K562 (cell line): ENCODE measurements around the gene OR9A2. TPM values are rescaled to one million over a fixed set of nuclear protein-coding genes. Genes with fewer than 3 reads are reported as not detected.
A peak's percentile ranks its signal among the peaks of the same experiment; 100 is the strongest.

Source experiments
- ATAC-seq: fragments of 200-7000 bp; cut with Tn5 transposase; 3 replicates; pipeline ENCODE4 v1.9.1; 2020; ENCODE audit warnings: moderate library complexity
- BruUV-seq: library from RNA; stranded (reverse); fragments of 400-500 nt; replicated peaks from 2 replicates; lab custom pipeline; 2021; lab: Mats Ljungman, UMichigan
- CTCF ChIA-PET: fragments of 300-600 bp; formaldehyde crosslinking; extraction: SDS; loops from one replicate; lab custom pipeline; 2021; ENCODE audit warnings: low intra/inter-chr PET ratio; lab: Yijun Ruan, JAX
- POLR2A ChIA-PET: fragments of 300-600, 350-650 bp; sonication (Branson Sonifier 250); formaldehyde crosslinking; extraction: SDS; loops from one replicate; lab custom pipeline; 2021; ENCODE audit warnings: antibody characterized with exemption, inconsistent platforms; lab: Yijun Ruan, JAX
- DNase-seq, 4 experiments: peaks; one replicate each; pipeline versions ENCODE4 v3.0.0 to v3.0.0-alpha.2; 2011 to 2018; ENCODE audit warnings: low spot score in 3 of 4, mixed read lengths in 3 of 4; ENCODE audit errors: extremely low read depth in 1 of 4
- FAIRE-seq: peaks from 2 replicates; lab custom pipeline; 2011; peaks lifted over from hg19 to GRCh38; lab: Jason Lieb, UNC
- H2AFZ ChIP-seq: 2 replicates; pipeline ENCODE4 v1.6.0; 2011; ENCODE audit warnings: low read depth, low read length, control low read depth, inconsistent platforms
- H3K27ac ChIP-seq: fragments of 200-600 bp; 3 replicates; pipeline ENCODE4 v1.8.0; 2011; ENCODE audit warnings: low read depth, mild to moderate bottlenecking, control low read depth, inconsistent platforms, low read length, moderate library complexity, mixed read lengths; ENCODE audit errors: extremely low read depth
- H3K27me3 ChIP-seq, 2 experiments: fragments of 300-600 bp in 1 of 2; 2 replicates in 1 of 2; 3 replicates in 1 of 2; pipeline versions ENCODE4 v1.6.0 to v1.8.0; 2011; ENCODE audit warnings: inconsistent platforms in 2 of 2, low read length in 2 of 2, mild to moderate bottlenecking in 1 of 2, mixed read lengths in 1 of 2, moderate library complexity in 1 of 2; ENCODE audit not compliant: control insufficient read depth in 2 of 2, insufficient read depth in 2 of 2
- H3K36me3 ChIP-seq: fragments of 300-600 bp; 3 replicates; pipeline ENCODE4 v1.8.0; 2011; ENCODE audit warnings: mild to moderate bottlenecking, low read length, inconsistent platforms; ENCODE audit not compliant: control insufficient read depth, insufficient read depth
- H3K4me1 ChIP-seq, 2 experiments: fragments of 200-600 bp in 1 of 2; replicated peaks in 1 of 2; 2 replicates in 1 of 2; 3 replicates in 1 of 2; pipeline versions ENCODE4 v1.5.1 to v1.8.0; 2011; ENCODE audit warnings: inconsistent platforms in 2 of 2, low read length in 2 of 2, mild to moderate bottlenecking in 1 of 2, mixed read lengths in 1 of 2, moderate library complexity in 1 of 2; ENCODE audit not compliant: control insufficient read depth in 2 of 2, insufficient read depth in 2 of 2
- H3K4me2 ChIP-seq: 2 replicates; pipeline ENCODE4 v1.6.1; 2011; ENCODE audit warnings: low read length, control low read depth, inconsistent platforms, mixed read lengths; ENCODE audit not compliant: insufficient read depth
- H3K4me3 ChIP-seq: fragments of 200-600 bp; sonication (generic), shearing (Covaris generic); 2 replicates; pipeline ENCODE4 v1.5.1; 2016; ENCODE audit warnings: control low read depth, inconsistent platforms
- H3K79me2 ChIP-seq: fragments of 200-600 bp; 3 replicates; pipeline ENCODE4 v1.8.0; 2011; ENCODE audit warnings: low read length, inconsistent platforms; ENCODE audit not compliant: control insufficient read depth, insufficient read depth
- H3K9ac ChIP-seq, 2 experiments: 2 replicates each; pipeline versions ENCODE4 v1.6.0 to v1.6.1; 2011; ENCODE audit warnings: low read depth in 2 of 2, low read length in 2 of 2, control low read depth in 1 of 2, inconsistent platforms in 1 of 2, mild to moderate bottlenecking in 1 of 2, mixed read lengths in 1 of 2; ENCODE audit not compliant: insufficient read depth in 1 of 2
- H3K9me1 ChIP-seq: one replicate; pipeline ENCODE4 v1.6.0; 2011; ENCODE audit warnings: inconsistent platforms, mild to moderate bottlenecking, low read length, moderate library complexity; ENCODE audit not compliant: control insufficient read depth, insufficient read depth
- H3K9me3 ChIP-seq: replicated peaks from 2 replicates; pipeline ENCODE4 v1.5.1; 2011; ENCODE audit warnings: low read depth, low read length, inconsistent platforms; ENCODE audit not compliant: control insufficient read depth, insufficient read depth
- H4K20me1 ChIP-seq: replicated peaks from 2 replicates; pipeline ENCODE4 v1.6.1; 2011; ENCODE audit warnings: low read length, inconsistent platforms, mixed read lengths; ENCODE audit not compliant: control insufficient read depth, insufficient read depth
- CBX5 ChIP-seq: IDR thresholded peaks from 2 replicates; pipeline ENCODE4 v1.6.1; 2014; ENCODE audit warnings: low read depth, borderline replicate concordance
- ELF4 ChIP-seq: fragments of 450-650 bp; formaldehyde crosslinking; IDR thresholded peaks from 2 replicates; pipeline ENCODE4 v1.4.0; 2022; ENCODE audit warnings: missing genetic modification characterization
- FOXA3 ChIP-seq, 2 experiments: fragments of 450-650 bp in 1 of 2; sonication (generic) in 1 of 2; formaldehyde crosslinking; IDR thresholded peaks in 1 of 2; conservative IDR thresholded peaks in 1 of 2; 2 replicates each; pipeline versions ENCODE4 v1.4.0 to v1.8.0; 2020 to 2022; ENCODE audit warnings: mild to moderate bottlenecking in 2 of 2, missing genetic modification reagents in 1 of 2
- HNRNPUL1 ChIP-seq: fragments of 200-400 bp; formaldehyde crosslinking; IDR thresholded peaks from 2 replicates; pipeline ENCODE4 v1.6.1; 2017; ENCODE audit warnings: low read length
- IRF2 ChIP-seq: sonication (generic); formaldehyde crosslinking; IDR thresholded peaks from 2 replicates; pipeline ENCODE4 v1.8.1; 2022; ENCODE audit warnings: mild to moderate bottlenecking, missing genetic modification reagents
- SIN3B ChIP-seq: fragments of 450-650 bp; IDR thresholded peaks from 2 replicates; pipeline ENCODE4 v1.6.1; 2017; ENCODE audit warnings: low read depth, mild to moderate bottlenecking, moderate library complexity
- TAF1 ChIP-seq: IDR thresholded peaks from 2 replicates; pipeline ENCODE4 v1.6.1; 2011; ENCODE audit warnings: mild to moderate bottlenecking, low read length, moderate library complexity; ENCODE audit not compliant: insufficient read depth, control insufficient read depth, severe bottlenecking; ENCODE audit errors: extremely low read depth
- USF2 ChIP-seq: sonication (generic); formaldehyde crosslinking; IDR thresholded peaks from 2 replicates; pipeline ENCODE4 v1.5.0; 2020; ENCODE audit warnings: missing genetic modification reagents
- WGBS: fragments of 100-300 bp; shearing (Covaris generic); methylation state at CpG from one replicate; pipeline ENCODE4 v1.1.6; 2016; ENCODE audit warnings: low coverage, mixed read lengths; ENCODE audit not compliant: insufficient coverage; ENCODE audit errors: missing lambda C conversion rate; 5-methylcytosine and 5-hydroxymethylcytosine counted together
- in situ Hi-C: fragments of 300-500 bp; cut with MboI; formaldehyde crosslinking; loops from 4 replicates; pipeline ENCODE4 v1.15.0; 2018; ENCODE audit warnings: inconsistent platforms, mixed read lengths
- intact Hi-C: fragments of 100-400 bp; cut with micrococcal nuclease; formaldehyde crosslinking; loops from 2 replicates; pipeline ENCODE4 v1.14.2; 2022
- polyA plus RNA-seq, 8 experiments: library from polyadenylated mRNA; depleted of rRNA in 4 of 8; stranded (reverse) in 5 of 8; unstranded in 3 of 8; fragments of >200 nt; fragmentation: Nextera tagmentation in 2 of 8; fragmentation: Illumina TruSeq in 1 of 8; extraction: Ambion mirVana in 2 of 8; extraction: Trizol in 1 of 8; gene quantifications; 2 replicates each; pipeline versions ENCODE4 v1.2.1 to v1.2.3, GENCODE V29; 2011 to 2014; ENCODE audit warnings: inconsistent platforms in 1 of 8, missing spikeins in 1 of 8
- total RNA-seq, 7 experiments: library from RNA; depleted of rRNA in 6 of 7; stranded (reverse); fragments of >200 nt in 6 of 7; fragmentation: Illumina TruSeq in 2 of 7; extraction: Trizol in 2 of 7; gene quantifications; 2 replicates each; pipeline versions ENCODE4 v1.2.1 to v1.2.3, GENCODE V29; 2011 to 2021; ENCODE audit warnings: low replicate concordance in 1 of 7
- TF ChIP-seq, protein P1 (sequence below): sonication (generic); formaldehyde crosslinking; IDR thresholded peaks from 2 replicates; pipeline ENCODE4 v1.9.0; 2022; ENCODE audit warnings: mild to moderate bottlenecking, missing genetic modification reagents

The OR9A2 gene
- total and polyA plus RNA-seq, 9 of the 15 experiments (the other 6 are each of a cell fraction or from before 2014, with no cell fraction given), result not detected

DNA sequence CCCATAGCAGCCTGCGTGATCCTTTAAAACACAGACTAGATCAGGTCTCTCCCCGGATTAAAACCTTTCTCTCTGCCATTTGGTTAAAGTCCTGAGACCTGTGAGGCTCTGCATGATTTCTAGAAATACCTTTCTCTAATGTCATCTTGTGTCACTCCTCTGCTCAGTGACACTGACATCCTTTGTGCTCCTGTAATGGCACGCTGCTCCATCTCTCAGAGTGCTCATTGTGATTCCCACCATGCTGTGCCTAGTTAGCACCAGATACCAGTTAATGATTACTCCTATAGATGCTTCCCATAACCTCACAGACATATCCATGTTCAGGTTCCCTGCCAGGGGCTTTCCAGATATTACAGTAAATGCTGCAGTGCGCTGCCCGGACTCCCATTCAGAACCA is 11.7 kb upstream of the OR9A2 start:
- WGBS, result 0% methylated on average over 5 of the region's 5 CpGs
- DNase-seq, result no peak
- H3K36me3 ChIP-seq, result no peaks in the 10 kb centered on the region
- ChIA-PET CTCF (no interaction called here), POLR2A (interaction anchor here (0.6 kb wide), 1 partner anchor 155 kb away, joined by 3 read pairs; no protein-coding TSS in a partner anchor)
- H3K4me3 ChIP-seq, result no peak overlapping the region
- H3K27me3 ChIP-seq, result peaks cover 6 to 8% of the 10 kb centered on the region in 2 experiments; a peak in 4 of 5 replicates
- in situ Hi-C loops, result no loop called here
- no peak; the same call in 2 of the 3 replicates for ATAC-seq
- no peaks in the 10 kb centered on the region for H3K9me3 ChIP-seq
- H3K79me2 ChIP-seq, result no peaks in the 10 kb centered on the region
- H3K27ac ChIP-seq, result no peak overlapping the region
- no peak for FAIRE-seq
- intact Hi-C loops, result no loop called here
- TF ChIP-seq HNRNPUL1 (no peak), CBX5 (no peak)
- TF ChIP-seq, protein P1, sequence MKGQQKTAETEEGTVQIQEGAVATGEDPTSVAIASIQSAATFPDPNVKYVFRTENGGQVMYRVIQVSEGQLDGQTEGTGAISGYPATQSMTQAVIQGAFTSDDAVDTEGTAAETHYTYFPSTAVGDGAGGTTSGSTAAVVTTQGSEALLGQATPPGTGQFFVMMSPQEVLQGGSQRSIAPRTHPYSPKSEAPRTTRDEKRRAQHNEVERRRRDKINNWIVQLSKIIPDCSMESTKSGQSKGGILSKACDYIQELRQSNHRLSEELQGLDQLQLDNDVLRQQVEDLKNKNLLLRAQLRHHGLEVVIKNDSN (CRISPR knock-in tag), result 0 out of 2 replicates have a peak, but pooled peaks have one; percentile 6
- H3K9me1 ChIP-seq, result no peaks in the 10 kb centered on the region
- H2AFZ ChIP-seq, result no peak overlapping the region
- no peak overlapping the region for H3K9ac ChIP-seq
- no peak overlapping the region for H3K4me2 ChIP-seq
- BruUV-seq, result no TSS peak
- no peaks in the 10 kb centered on the region for H4K20me1 ChIP-seq
- H3K4me1 ChIP-seq, result no peaks in the 10 kb centered on the region

DNA sequence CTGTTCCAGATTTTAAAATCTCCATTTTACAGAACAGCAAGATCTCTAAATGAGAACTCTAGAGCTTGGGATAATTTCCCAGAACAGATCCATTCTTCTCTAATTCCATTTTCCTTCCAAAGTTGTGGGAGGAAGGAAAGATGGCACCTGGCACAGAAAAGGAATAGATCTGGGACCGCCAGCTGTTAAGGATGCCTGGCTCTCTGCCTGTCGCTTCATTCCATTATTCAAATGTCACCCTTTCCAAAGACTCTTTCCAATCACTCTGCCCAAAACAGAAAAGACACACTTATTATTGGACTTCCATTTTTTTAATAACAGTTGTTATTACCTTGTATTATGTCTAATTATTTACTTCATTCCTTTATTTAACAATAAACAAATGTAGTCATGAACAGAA is 751 bp upstream of the OR9A2 start:
- no peak for FAIRE-seq
- Histone ChIP-seq H3K4me1 (no peaks in the 10 kb centered on the region), H3K27me3 (peaks cover 8 to 16% of the 10 kb centered on the region in 2 experiments; a peak in 2 of 5 replicates), H3K9ac (no peak overlapping the region), H3K27ac (no peak overlapping the region), H3K4me2 (no peak overlapping the region), H3K9me1 (no peaks in the 10 kb centered on the region), H3K36me3 (no peaks in the 10 kb centered on the region), H3K4me3 (no peak overlapping the region), H3K79me2 (no peaks in the 10 kb centered on the region), H2AFZ (no peak overlapping the region), H3K9me3 (no peaks in the 10 kb centered on the region)
- intact Hi-C loops (no loop called here), in situ Hi-C loops (no loop called here)
- CTCF ChIA-PET, result no interaction called here
- WGBS, result 0% methylated on average over 2 of the region's 2 CpGs
- POLR2A ChIA-PET, result no interaction called here
- ATAC-seq, result no peak
- no peak for DNase-seq
- TF ChIP-seq ELF4 (no peak), IRF2 (no peak), SIN3B (no peak), USF2 (CRISPR knock-in tag) (no peak), FOXA3 (CRISPR knock-in tag; conservative IDR thresholded peaks at IDR 0.05 in 1 of 2, IDR thresholded peaks at IDR 0.05 in 1 of 2) (no peak), TAF1 (no peak)
- TF ChIP-seq, all 486 proteins: peak for 0
- H4K20me1 ChIP-seq, result no peaks in the 10 kb centered on the region
- BruUV-seq, result no TSS peak
